Activated T-cell treated with anti-CD3 and anti-CD28 coated beads, Interleukin-2, amount 50 U/mL, for 72 hours (primary cell): ENCODE results near the gene MTERF1. TPM values are rescaled to one million over a fixed set of nuclear protein-coding genes. Genes with fewer than 3 reads are reported as not detected.
"Not testable (repeated sequence)": the region's sequence is repeated elsewhere in the genome, so short reads cannot be mapped to it uniquely, and the experiment has no call there.

Experiments used
- ATAC-seq, 2 donors: fragments of 150-1000 bp; cut with Tn5 transposase; replicated peaks in 1 of 2; 2 replicates each; pipeline ENCODE4 v1.10.0; 2021; ENCODE audit warnings: moderate library complexity in 2 of 2, mild to moderate bottlenecking in 1 of 2
- DNase-seq, 2 donors: peaks; one replicate each; pipeline ENCODE4 v3.0.0; 2021 to 2022; ENCODE audit warnings: mixed read lengths in 1 of 2
- H3K27ac Mint-ChIP-seq: one replicate; pipeline ENCODE4 v1.8.0; 2022; ENCODE audit warnings: mild to moderate bottlenecking, moderate library complexity, mixed read lengths
- H3K27me3 Mint-ChIP-seq: one replicate; pipeline ENCODE4 v1.8.0; 2022; ENCODE audit warnings: low read depth, mixed read lengths
- H3K36me3 Mint-ChIP-seq, 2 donors: one replicate each; pipeline ENCODE4 v1.8.0; 2022; ENCODE audit warnings: mixed read lengths in 2 of 2, mild to moderate bottlenecking in 1 of 2; ENCODE audit not compliant: insufficient read depth in 2 of 2
- H3K4me1 Mint-ChIP-seq: one replicate; pipeline ENCODE4 v1.8.0; 2022; ENCODE audit warnings: low read depth, mixed read lengths
- H3K4me3 Mint-ChIP-seq, 2 donors: one replicate each; pipeline ENCODE4 v1.8.0; 2022; ENCODE audit warnings: mild to moderate bottlenecking in 2 of 2, mixed read lengths in 2 of 2, moderate library complexity in 2 of 2
- H3K9me3 Mint-ChIP-seq, 2 donors: one replicate each; pipeline ENCODE4 v1.8.0; 2022; ENCODE audit warnings: mixed read lengths in 2 of 2
- total RNA-seq, 2 donors: library from RNA; stranded (reverse); gene quantifications; one replicate each; pipeline ENCODE4 v1.2.3, GENCODE V29; 2022

Gene MTERF1
- total RNA-seq, 2 donors from 2014 or later = 15.6 to 23.4 TPM

- Mint-ChIP-seq H3K36me3 (peaks cover 7 to 27% of the 10 kb centered on the region in 2 donors), H3K27ac (peak overlapping the region; percentile 80), H3K27me3 (no peaks in the 10 kb centered on the region), H3K4me3 (no peak overlapping the region), H3K9me3 (no peaks in the 10 kb centered on the region), H3K4me1 (peaks cover 17% of the 10 kb centered on the region)
- DNase-seq (no peak), ATAC-seq (no peak)
Measured at GRCh38 chr7:91872928-91873327, 7.6 kb downstream of the MTERF1 start.

DNA sequence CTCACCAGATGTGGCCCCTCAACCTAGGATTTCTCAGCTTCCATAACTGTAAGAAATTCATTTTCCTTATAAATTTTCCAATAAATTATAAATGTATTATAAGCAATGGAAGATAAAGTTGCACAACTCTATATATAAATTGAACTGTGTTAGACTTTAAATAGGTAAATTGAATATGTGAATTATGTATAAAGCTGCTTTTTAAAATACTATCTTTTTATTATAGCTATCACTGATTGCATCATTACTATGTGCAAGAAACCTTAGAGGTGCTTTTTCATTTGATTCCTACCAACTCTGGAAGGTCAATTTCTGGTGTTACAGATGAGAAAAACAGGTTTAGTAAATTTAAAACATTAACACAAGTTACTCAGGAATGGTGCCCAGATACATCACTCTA is 8.4 kb downstream of the MTERF1 start:
- no peaks in the 10 kb centered on the region for H3K27me3 Mint-ChIP-seq
- H3K27ac Mint-ChIP-seq = no peak overlapping the region
- ATAC-seq (no peak), DNase-seq (no peak)
- H3K36me3 Mint-ChIP-seq = peaks cover 5 to 21% of the 10 kb centered on the region in 2 donors
- H3K9me3 Mint-ChIP-seq = no peaks in the 10 kb centered on the region
- no peak overlapping the region for H3K4me3 Mint-ChIP-seq
- H3K4me1 Mint-ChIP-seq = peaks cover 10% of the 10 kb centered on the region

DNA sequence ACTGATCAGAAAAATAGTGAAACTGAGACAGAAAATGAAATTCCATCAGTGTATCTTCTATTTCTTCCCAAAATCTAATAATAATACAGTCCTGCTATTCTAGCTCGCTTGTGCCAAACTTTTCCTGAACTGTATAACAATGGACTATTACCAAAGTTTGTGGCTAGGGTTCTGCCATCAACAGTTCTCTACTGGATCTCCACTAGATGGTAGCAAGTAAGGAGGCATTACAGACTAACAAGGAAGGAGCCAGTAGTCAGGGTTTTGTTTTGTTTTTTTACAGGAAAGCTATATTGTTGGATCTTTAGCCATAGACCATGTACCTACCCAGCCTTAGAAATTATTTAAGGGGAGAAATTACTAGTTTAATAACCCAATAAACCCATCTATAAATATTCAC is 10.8 kb downstream of the MTERF1 start:
- Mint-ChIP-seq H3K4me3 (no peak overlapping the region), H3K9me3 (peaks cover 0 to 2% of the 10 kb centered on the region in 2 donors), H3K36me3 (peaks cover 0 to 9% of the 10 kb centered on the region in 2 donors), H3K27ac (no peak overlapping the region), H3K4me1 (peaks cover 10% of the 10 kb centered on the region), H3K27me3 (no peaks in the 10 kb centered on the region)
- no peak for ATAC-seq
- DNase-seq = no peak

DNA sequence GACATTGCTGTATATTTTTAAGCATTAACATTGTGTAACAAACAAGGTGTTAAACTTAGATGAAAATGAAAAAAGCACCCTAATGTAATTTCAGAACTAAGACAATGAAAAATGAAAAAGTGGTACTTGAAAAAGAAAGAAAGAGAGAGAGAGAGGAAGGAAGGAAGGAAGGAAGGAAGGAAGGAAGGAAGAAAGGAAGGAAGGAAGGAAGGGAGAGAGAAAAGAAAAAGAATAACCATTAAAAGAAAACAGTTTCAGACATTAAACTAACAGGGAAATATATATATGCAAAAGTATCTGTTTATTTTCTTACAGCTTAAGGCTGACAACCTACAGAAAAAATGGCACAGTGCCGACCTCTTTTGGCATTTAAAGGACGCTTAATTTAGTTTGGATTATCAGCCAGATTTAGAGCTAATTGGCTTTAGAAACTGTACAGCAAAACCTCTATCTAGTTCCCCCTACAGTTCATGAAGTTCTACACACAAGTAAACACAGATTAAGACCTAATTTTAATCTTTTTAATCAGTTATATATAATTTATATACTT is 13.8 kb downstream of the MTERF1 start:
- DNase-seq (no peak), ATAC-seq (no peak)
- H3K4me3 Mint-ChIP-seq = no peak overlapping the region
- H3K27ac Mint-ChIP-seq = no peak overlapping the region
- H3K9me3 Mint-ChIP-seq = peaks cover 0 to 3% of the 10 kb centered on the region in 2 donors
- no peaks in the 10 kb centered on the region for H3K27me3 Mint-ChIP-seq
- H3K4me1 Mint-ChIP-seq = peaks cover 10% of the 10 kb centered on the region
- H3K36me3 Mint-ChIP-seq = peaks cover 0 to 6% of the 10 kb centered on the region in 2 donors

DNA sequence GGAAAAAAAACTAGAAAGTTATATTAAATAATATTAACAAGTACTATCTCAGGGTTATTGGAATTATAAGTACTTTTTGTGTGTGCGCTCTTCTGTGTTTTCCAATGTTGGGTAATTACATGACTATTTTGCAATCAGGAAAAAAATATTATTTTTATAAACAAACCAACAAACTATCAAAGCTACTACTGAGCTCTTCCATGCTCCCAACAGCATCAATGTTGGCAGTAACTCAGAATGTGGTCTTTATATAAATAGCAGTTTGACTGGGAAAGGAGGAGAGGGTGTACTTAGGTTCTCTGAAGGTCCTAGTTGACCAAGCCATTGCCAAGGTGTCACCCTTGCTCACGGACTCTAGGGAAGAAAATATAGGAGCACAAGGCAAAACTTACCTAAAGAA is 15.0 kb downstream of the MTERF1 start:
- Mint-ChIP-seq H3K27ac (no peak overlapping the region), H3K27me3 (no peaks in the 10 kb centered on the region), H3K4me1 (peaks cover 10% of the 10 kb centered on the region), H3K4me3 (no peak overlapping the region), H3K9me3 (peaks cover 0 to 3% of the 10 kb centered on the region in 2 donors), H3K36me3 (peaks cover 0 to 6% of the 10 kb centered on the region in 2 donors)
- ATAC-seq (no peak), DNase-seq (no peak)

GRCh38 chr7:91864604-91865003 is 15.9 kb downstream of the MTERF1 start:
- H3K36me3 Mint-ChIP-seq, DNase-seq, H3K4me3 Mint-ChIP-seq, H3K27ac Mint-ChIP-seq, H3K27me3 Mint-ChIP-seq, ATAC-seq, H3K9me3 Mint-ChIP-seq: not testable (repeated sequence)
- peaks cover 10% of the 10 kb centered on the region for H3K4me1 Mint-ChIP-seq

GRCh38 chr7:91864070-91864469 is 16.4 kb downstream of the MTERF1 start:
- Mint-ChIP-seq H3K27ac (no peak overlapping the region), H3K9me3 (peaks cover 0 to 3% of the 10 kb centered on the region in 2 donors), H3K4me1 (peaks cover 10% of the 10 kb centered on the region), H3K4me3 (no peak overlapping the region), H3K27me3 (no peaks in the 10 kb centered on the region), H3K36me3 (peaks cover 0 to 4% of the 10 kb centered on the region in 2 donors)
- no peak for DNase-seq
- no peak for ATAC-seq

DNA sequence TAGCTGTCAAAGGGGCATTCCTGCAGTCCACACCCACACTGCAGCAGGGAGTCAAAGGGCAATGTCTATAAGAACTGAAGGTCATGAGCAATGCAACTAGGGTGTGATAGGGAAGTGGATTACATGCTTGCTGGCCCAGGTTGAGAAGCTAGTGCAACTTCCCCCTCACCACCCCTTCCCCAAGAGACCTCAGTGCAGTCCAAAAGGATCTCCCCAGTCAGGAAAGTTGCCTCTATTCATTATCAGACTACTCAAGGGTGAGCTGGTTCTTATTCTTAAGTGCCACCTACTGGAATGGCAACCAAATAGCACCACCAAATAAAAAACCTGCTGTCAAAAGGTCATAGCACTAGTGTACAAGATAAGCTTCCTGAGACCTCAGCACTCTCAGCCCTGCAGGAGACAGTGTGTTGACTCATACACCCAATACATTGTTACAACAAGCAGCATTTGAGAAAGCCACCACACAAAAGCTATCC is 28.2 kb downstream of the MTERF1 start:
- no peak overlapping the region for H3K4me3 Mint-ChIP-seq
- peak; percentile 34 to 50 for ATAC-seq
- no peak overlapping the region for H3K27ac Mint-ChIP-seq
- no peak for DNase-seq
- peaks cover 6 to 14% of the 10 kb centered on the region in 2 donors for H3K36me3 Mint-ChIP-seq
- H3K9me3 Mint-ChIP-seq = peaks cover 3 to 4% of the 10 kb centered on the region in 2 donors
- no peaks in the 10 kb centered on the region for H3K4me1 Mint-ChIP-seq
- H3K27me3 Mint-ChIP-seq = no peaks in the 10 kb centered on the region

GRCh38 chr7:91850455-91850854 is 30.0 kb downstream of the MTERF1 start:
- H3K9me3 Mint-ChIP-seq = peaks cover 4 to 6% of the 10 kb centered on the region in 2 donors
- ATAC-seq (no peak), DNase-seq (no peak)
- H3K27ac Mint-ChIP-seq = no peak overlapping the region
- no peak overlapping the region for H3K4me3 Mint-ChIP-seq
- peaks cover 6 to 9% of the 10 kb centered on the region in 2 donors for H3K36me3 Mint-ChIP-seq
- H3K4me1 Mint-ChIP-seq = no peaks in the 10 kb centered on the region
- H3K27me3 Mint-ChIP-seq = no peaks in the 10 kb centered on the region

GRCh38 chr7:91847876-91848588 is 32.5 kb downstream of the MTERF1 start:
- Mint-ChIP-seq H3K27me3 (no peaks in the 10 kb centered on the region), H3K4me3 (no peak overlapping the region), H3K9me3 (peaks cover 0 to 4% of the 10 kb centered on the region in 2 donors), H3K27ac (no peak overlapping the region), H3K4me1 (no peaks in the 10 kb centered on the region), H3K36me3 (peaks cover 3 to 5% of the 10 kb centered on the region in 2 donors)
- DNase-seq = no peak
- no peak for ATAC-seq

- Mint-ChIP-seq H3K9me3 (peaks cover 0 to 3% of the 10 kb centered on the region in 2 donors), H3K4me3 (no peak overlapping the region), H3K27ac (no peak overlapping the region), H3K27me3 (no peaks in the 10 kb centered on the region), H3K4me1 (no peaks in the 10 kb centered on the region), H3K36me3 (no peaks in the 10 kb centered on the region)
- DNase-seq (no peak), ATAC-seq (no peak)
Measured at GRCh38 chr7:91847231-91847630, 33.3 kb downstream of the MTERF1 start.

DNA sequence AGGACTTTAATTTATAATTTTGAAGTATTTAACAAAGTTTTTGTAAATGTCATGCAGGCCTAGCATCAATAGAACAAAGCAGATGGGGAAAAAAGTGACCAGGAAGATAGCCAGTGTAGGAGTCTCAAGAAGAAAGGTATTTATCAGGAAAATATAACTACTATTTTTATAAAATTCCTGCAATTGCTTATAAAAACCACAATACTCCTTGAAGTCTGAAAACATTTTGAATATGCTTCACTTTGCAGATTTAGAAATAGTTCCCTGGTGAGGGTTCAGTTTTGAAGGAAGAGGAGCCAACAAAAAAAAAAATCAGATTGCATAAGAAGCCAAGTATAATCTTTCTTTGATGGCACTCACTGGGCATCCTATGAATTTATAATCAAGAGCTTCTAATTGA is 34.1 kb downstream of the MTERF1 start:
- no peak overlapping the region for H3K27ac Mint-ChIP-seq
- H3K27me3 Mint-ChIP-seq = no peaks in the 10 kb centered on the region
- no peak for DNase-seq
- H3K4me1 Mint-ChIP-seq = no peaks in the 10 kb centered on the region
- H3K36me3 Mint-ChIP-seq = peaks cover 0 to 1% of the 10 kb centered on the region in 2 donors
- H3K4me3 Mint-ChIP-seq = no peak overlapping the region
- ATAC-seq = no peak
- peaks cover 0 to 4% of the 10 kb centered on the region in 2 donors for H3K9me3 Mint-ChIP-seq

- DNase-seq (no peak), ATAC-seq (no peak)
- no peak overlapping the region for H3K27ac Mint-ChIP-seq
- H3K4me3 Mint-ChIP-seq = no peak overlapping the region
- no peaks in the 10 kb centered on the region for H3K27me3 Mint-ChIP-seq
- no peaks in the 10 kb centered on the region for H3K4me1 Mint-ChIP-seq
- H3K36me3 Mint-ChIP-seq = peaks cover 0 to 2% of the 10 kb centered on the region in 2 donors
- H3K9me3 Mint-ChIP-seq = peaks cover 0 to 5% of the 10 kb centered on the region in 2 donors
Measured at GRCh38 chr7:91843831-91844230, 36.7 kb downstream of the MTERF1 start.
